ENCODE data around the gene IRF2BP1.

Gene IRF2BP1, protein sequence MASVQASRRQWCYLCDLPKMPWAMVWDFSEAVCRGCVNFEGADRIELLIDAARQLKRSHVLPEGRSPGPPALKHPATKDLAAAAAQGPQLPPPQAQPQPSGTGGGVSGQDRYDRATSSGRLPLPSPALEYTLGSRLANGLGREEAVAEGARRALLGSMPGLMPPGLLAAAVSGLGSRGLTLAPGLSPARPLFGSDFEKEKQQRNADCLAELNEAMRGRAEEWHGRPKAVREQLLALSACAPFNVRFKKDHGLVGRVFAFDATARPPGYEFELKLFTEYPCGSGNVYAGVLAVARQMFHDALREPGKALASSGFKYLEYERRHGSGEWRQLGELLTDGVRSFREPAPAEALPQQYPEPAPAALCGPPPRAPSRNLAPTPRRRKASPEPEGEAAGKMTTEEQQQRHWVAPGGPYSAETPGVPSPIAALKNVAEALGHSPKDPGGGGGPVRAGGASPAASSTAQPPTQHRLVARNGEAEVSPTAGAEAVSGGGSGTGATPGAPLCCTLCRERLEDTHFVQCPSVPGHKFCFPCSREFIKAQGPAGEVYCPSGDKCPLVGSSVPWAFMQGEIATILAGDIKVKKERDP

DNA sequence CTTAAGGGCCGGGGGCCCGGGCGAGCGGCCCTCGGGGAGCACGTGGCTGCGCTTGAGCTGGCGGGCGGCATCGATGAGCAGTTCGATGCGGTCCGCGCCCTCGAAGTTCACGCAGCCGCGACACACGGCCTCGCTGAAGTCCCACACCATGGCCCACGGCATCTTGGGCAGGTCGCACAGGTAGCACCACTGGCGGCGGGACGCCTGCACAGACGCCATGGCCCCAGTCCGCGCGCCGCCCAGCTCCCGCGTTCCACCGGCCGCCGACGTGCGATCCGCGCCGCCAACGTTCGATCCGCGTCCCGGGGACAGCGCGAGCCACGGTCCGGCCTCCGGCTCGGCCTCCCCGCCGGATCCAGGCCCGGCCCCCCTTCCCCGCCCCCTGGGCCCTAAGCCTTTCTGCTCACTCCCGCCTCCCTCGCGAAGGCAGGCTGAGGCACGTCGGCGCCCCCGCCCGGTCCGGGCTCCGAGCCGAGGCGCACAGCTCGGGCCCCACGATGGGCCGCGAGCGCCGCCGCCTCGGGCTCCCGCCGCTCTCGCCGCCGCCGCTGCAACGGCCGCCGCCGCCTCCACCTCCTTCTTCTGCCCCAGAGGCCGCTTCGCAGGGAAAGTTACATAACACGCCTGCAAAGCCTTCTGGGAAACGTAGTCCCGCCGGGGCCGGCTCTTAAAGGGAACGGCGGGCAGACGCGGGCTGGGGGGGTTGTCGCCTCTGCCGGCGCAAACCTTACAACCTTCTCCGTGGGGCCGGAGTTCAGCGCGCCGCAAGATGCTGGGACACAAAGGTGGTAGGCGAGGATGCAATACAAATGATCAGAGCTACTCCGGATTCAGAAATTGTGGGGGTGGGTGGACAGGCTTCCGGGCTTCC, at the start of gene IRF2BP1:
Gene IRF2BP1, minus strand, starts transcription at position 586 of the 871 bp plus-strand sequence. Its CDS starts 367 bp downstream, at position 219.
- peak; percentile 73 to 81 for DNase-seq (ENCODE audit: low read depth in 2 of 2)

DNA sequence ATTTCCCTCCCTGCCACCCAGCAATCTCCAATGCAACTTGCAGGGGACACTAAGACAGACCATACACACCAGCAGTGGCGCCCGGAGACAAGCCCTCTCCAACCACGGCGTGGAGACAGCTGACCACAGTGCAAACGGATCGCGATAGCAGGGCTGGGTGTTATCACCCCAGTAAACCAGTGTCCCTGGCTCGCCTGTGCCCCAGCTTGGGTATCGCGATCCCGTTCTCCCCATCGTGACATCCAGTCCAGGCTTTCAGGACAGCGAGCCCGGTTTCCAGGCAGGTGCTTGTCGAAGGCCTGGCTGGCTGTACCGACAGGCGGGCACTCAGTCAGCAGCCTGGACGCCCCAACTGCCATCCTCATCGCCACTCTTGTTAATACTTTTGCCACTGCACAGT, 49.3 kb upstream of the IRF2BP1 start:
- DNase-seq (ENCODE audit: low read depth in 2 of 2): no peak

DNA sequence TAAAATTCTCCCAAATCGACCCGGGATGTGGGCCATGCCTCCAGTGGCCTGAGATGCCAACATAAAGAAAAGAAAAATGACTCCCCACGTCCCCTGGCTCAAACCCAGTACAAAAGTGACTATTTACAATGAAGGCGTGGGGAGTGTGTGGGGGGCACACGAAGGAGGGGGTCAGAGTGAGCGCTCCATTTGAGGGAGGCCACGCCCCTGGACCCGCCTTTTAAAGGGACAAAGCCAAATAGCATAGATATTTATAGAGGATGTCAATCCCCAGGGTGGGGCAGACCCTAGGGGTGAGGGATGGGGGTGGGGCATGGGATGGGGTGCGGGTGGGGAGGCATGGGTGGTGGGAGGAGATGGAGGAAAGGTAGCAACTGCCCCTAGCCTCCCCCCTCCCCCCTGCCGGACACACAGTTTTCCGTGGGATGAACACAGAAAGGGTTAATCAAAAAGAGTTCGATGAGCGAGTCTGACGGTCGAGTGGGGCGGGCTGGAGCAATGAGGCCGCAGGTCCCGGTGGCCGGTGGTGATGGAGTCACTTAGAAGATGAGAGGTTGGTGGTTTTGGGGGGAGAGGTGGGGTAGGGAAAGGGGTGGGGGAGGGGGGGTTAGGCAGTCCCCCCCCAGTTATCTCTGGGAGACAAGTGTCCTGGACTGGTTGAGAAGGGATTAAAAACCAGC, 48.8 kb upstream of the IRF2BP1 start:
- DNase-seq (ENCODE audit: low read depth in 2 of 2): no peak

DNA sequence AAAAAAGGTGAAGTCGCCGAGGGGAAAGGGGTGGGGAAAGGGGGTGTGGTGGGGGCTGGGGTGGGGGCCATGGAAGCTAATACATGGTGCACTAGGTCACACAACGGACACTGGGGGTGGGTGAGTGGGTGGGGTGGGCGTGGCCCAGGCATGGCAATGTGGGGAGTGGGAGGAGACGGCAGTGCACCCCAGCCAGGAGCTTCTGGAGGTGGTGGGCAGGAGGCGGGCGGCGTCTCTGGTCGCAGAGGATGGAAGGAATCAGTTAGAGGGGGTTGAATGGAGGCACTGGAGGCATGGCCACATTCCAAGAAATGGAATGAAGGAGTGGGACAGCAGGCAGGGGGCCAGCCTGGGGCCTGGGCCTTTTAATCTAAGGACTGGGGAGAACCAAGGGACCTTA, 47.8 kb upstream of the IRF2BP1 start:
- no peak for DNase-seq (ENCODE audit: low read depth in 2 of 2)

DNA sequence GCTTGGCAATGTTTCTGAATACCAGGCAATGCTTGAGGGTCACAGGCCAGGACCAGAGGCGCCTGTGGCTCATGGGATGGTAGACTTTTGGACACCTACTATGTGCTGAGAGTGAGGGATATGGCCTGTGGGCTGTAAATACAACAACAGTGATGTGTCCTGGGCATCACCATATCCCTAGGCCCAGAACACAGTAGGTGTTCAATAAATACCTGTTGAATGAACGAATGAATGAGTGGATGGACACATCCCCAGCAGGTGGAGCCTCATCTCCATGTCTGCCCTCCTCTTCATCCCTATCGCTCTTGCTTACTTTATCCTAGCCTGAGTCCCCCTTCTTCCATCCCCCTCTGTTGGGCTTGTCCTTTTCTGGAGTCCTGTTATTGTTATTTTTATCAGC, 45.1 kb upstream of the IRF2BP1 start:
- no peak for DNase-seq (ENCODE audit: low read depth in 2 of 2)

DNA sequence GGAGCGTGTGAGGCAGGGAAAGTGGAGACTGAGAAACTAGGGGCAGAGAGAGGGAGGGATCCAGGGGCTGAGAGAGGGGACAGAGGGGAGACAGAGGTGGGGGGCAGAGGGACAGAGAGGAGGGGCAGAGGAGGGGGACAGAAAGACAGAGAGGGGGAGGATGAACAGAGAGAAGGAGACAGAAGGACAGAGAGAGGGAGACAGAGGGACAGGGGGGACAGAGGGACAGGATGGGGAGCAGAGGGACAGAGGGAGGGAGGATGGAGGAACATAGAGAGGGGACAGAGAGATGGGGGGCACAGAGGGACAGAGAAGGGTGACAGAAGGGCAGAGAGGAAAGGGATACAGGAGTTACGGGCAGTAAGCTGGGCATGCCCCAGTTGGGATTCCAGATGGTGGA, 43.3 kb upstream of the IRF2BP1 start:
- DNase-seq (ENCODE audit: low read depth in 2 of 2): no peak

DNA sequence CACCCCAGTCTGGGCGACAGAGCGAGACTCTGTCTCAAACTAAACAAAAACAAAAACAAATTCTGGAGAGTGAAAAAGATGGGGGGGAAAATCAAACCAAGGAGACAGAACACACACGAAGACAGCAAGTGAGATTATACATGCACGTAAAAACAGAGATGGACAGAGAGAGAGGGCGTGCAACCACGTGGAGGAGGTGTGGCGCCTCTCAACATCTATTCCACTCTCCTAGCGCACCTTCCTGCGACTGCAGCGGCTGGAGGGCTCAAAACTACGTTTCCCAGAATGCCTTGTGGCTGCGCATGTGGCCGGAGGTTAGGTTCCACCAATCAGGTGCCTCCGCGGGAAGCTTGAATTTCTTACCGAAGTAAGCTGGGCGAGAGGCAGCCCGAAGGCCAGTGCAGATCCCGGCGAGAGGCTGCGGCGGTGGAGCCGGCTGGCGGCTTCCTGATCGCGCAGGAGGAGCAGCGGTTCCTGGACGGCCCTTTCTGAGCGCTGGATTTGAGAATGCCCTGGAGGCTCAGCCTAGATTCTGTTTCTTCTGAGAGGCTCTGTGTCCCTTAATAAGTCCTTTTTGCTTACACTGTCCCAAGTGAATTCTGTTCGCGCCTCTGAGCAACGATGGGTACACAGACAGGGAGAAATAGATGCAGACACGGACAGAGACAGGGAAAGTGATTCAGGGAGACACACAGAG, 41.8 kb upstream of the IRF2BP1 start:
- peak; percentile 69 to 78 for DNase-seq (ENCODE audit: low read depth in 2 of 2)

DNA sequence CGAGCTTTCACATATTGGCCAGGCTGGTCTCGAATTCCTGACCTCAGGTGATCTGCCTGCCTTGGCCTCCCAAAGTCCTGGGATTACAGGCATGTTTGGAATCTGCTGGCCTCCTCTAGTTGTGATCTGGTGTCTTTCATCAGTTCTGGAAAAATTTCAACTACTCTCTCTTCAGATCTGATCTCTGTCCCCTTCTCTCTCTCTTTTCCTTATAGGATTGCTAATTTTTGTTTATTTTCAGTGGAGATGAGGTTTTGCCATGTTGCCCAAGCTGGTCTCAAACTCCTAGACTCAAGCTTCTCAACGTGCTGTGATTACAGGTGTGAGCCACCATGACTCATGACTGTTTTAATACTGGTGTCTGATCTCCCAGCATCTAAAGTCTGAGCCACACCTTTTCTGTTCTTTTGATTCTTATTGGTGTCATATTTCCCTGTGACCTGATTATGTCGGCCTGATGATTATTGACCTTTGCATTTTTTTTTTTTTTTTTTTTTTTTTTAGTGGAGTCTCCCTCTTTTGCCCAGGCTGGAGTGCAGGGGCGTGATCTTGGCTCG, 39.0 kb upstream of the IRF2BP1 start:
- no peak for DNase-seq (ENCODE audit: low read depth in 2 of 2)

DNA sequence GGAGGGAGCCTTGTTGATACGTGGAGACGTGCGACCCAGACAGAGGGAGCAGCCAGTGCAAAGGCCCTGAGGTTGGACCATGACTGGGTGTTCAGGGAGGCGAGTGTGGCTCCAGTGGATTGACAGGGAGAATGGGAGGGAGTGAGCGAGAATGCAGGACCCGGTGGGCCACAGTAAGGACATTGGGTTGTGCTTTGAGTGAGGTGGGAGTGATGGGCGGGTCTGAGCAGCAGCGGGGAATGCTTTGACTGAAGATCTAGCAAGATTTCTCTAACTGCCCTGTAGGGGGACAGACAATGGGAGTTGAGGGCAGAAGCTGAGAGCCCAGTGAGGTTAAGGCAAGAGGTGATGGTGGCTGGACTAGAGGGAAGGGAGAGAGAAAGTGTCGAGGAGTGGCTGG, 36.3 kb upstream of the IRF2BP1 start:
- DNase-seq (ENCODE audit: low read depth in 2 of 2): no peak

DNA sequence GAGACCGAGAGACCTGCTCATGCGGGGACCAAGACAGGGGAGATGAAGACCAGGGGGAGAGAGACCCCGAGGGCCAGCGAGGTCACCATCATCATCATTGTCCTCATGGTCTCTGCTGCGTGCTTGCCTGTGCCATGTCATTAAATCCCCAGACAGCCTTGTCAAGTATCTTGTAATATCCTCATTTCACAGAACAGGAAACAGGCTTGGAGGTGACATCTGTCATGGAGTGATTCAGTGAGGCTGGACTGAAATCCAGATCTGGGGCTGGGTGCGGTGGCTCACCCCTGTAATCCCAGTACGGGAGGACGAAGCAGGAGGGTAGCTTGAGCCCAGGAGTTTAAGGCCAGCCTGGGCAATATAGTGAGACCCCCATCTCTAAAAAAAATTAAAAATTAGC, 34.5 kb upstream of the IRF2BP1 start:
- DNase-seq (ENCODE audit: low read depth in 2 of 2): no peak

DNA sequence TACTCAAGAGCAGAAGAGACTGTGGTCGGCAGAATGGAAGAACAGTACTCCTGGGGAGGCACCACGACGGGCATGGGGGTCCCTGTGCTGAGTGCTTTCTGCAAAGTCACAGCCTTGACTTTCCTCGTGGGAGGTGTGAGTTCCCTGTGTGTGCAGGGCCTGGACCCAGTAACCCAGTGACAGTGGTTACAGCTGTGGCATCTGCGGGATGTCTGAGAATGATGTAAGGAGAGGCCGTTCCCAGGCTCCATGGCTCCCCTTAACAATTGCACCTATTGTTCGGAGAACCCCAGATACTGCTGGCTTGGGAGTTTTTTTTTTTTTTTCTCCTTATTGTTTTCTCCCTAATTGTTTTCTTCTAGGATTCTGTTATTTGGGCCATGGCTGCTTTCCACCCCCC, 33.7 kb upstream of the IRF2BP1 start:
- no peak for DNase-seq (ENCODE audit: low read depth in 2 of 2)

DNA sequence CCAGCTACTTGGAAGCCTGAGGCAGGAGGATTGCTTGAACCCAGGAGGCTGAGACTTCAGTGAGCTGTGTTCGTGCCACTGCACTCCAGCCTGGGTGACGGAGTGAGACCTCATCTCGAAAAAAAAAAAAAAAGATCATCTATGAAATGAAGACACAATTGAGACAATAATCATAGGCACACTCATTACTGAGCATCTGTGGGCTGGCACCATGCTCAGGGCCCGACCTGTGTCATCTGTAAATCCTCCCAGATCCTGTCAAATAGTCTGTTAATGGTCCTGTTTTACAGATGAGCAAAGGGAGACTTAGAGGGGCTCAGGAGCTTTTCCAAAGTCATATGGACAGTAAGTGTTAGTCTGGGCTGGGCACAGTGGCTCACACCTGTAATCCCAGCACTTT, 32.8 kb upstream of the IRF2BP1 start:
- no peak for DNase-seq (ENCODE audit: low read depth in 2 of 2)

DNA sequence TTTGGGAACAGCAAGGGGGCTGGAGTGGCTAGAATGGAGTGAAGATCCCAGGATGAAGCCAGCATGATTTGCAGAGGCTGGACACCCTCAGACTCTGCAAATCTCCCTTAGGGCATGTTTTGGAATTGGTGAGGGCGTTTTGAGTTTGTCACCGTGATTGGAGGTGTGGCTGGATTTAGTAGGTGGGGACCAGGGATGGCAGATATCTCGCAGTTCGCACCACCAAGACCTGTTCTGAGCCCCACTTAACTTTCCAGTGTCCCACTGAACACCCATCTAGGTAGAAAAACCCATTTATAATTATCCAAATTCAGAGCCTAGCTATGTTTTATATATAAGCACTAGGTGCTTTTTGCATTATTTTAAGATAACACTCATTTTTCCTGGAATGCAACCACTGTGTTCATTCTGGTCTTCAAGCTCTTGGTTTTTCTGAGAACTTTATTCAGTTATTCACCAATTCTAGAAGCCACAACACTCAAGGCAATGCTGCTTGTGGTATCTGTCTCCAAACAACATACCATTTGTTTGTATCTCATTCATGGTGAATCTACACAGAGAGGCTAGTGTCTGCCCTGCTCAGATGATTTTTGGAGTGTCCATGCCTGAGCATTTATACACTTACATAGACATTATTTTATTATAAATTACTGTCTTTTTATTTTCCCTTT, 31.6 kb upstream of the IRF2BP1 start:
- DNase-seq (ENCODE audit: low read depth in 2 of 2): no peak

DNA sequence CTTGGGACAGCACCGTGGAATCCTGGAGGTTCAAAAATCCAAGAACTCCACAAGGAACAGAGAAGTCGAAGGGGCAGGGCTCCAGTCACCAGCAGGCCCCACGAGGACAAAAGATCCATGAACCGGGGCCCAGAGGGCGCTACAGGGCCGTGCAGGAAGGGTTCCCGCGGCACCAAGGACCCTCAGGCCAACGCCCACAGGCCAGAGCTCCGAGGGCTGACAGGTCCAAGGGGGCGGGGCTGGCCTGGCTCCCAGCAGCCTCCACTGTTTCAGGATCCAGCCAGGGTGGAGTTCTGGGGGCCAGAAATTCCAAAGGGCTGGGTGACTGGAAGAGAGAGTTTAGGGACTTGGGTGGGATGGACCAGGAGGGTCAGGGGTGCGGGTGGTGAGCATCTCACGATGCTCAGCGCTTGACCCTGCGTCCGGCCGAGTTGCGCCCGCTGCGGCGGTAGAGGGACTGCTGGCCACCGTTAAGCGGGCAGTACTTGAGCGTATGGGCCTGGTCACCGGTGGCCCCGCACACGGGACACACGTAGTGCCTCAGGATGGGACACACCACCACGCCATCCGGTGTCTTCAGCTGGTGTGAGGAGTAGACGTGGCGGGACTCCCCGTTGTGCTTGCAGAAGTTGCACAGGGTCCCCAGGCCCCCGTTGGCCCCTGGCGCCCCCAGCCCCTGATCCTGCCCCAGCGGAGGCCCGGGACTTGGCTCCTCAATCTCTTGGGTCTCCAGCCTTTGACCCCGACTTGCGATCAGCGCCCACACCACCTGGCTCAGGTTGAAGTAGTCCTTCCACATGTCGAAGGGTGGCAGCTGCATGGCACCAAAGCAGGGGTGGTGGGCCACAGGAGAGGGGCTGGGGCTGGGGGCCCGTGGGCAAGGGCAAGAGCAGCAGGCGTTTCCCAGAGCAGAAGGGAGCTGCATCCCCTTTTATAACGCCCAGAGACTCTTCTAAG, 28.2 kb upstream of the IRF2BP1 start, which contains the start of gene NANOS2:
Gene NANOS2, minus strand, starts transcription at position 905 of the 957 bp plus-strand sequence. Its CDS starts 85 bp downstream, at position 820.
- DNase-seq (ENCODE audit: low read depth in 2 of 2): peak in 1 of 2 donors; percentile 8

DNA sequence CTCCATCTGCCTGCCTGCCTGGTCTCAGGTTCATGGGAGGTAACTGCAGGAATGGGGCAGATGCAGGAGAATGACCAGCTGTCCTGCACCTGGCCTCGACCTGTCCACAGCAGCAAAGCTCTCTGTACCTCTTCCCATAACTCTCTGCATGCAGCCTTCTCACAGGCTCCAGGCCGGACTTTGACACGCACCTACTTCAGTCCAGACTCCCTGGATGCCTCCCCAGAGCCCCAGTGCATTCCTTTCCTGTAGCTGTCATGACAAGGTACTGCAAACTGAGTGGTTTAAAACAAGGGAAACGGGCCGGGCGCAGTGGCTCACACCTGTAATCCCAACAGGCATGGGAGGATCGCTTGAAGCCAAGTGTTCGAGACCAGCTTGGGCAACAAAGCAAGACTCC, 25.4 kb upstream of the IRF2BP1 start:
- no peak for DNase-seq (ENCODE audit: low read depth in 2 of 2)

DNA sequence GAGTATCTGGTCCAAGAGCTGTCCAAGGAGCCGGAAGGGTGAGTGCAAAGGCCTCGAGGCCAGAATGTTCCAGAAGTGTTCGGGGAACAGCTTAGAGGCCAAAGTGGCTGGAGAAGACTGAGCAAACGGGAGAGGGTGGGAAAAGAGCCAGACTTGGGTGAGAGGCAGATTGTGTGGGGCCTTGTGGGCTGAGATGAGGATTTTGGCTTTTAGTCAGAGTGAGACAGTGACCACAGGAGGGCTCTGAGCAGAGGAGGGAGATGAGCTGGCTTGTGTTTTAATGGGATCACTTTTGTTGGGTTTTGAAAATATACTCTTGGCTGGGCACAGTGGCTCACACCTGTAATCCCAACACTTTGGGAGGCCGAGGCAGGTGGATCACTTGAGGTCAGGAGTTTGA, 23.0 kb upstream of the IRF2BP1 start:
- DNase-seq (ENCODE audit: low read depth in 2 of 2): no peak

DNA sequence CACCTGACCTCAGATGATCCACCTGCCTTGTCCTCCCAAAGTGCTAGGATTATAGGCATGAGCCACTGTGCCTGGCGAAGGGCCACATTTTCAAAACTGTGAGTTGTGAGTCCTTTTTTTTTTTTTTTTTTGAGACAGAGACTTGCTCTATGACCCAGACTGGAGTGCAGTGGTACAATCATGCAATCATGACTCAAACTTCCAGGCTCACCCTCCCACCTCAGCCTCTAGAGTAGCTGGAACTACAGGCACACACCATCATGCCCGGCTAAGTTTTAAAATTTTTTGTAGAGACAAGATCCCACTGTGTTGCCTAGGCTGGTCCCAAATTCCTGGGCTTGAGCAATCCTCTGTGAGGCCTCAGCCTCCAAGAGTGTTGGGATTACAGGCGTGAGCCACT, 20.3 kb upstream of the IRF2BP1 start:
- no peak for DNase-seq (ENCODE audit: low read depth in 2 of 2)

DNA sequence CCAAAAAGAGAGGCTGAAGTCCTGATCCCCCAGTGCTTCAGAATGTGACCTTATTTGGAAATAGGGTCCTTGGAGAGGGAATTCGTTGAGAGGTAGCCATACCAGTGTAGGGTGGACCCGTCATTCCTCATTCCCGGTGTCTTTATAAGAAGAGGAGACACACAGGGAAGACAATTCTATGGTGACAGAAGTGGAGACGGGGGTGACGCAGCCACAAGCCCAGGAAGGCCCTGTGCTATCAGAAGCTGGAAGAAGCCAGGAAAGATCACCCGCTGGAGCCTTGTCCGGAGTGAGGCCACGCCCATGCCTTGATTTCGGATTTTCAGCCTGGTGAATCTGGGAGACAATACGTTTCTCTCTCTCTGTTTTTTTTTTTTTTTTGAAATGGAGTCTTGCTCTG, 19.1 kb upstream of the IRF2BP1 start:
- DNase-seq (ENCODE audit: low read depth in 2 of 2): no peak
